H1 (cell line): Measurements from ENCODE around the gene PRAF2. TPM values are rescaled to one million over a fixed set of nuclear protein-coding genes. Genes with fewer than 3 reads are reported as not detected.

ENCODE experiments used
- CTCF ChIA-PET: fragments of 300-600 bp; sonication (Branson Sonifier 250); formaldehyde crosslinking; loops from one replicate; lab custom pipeline; 2021; ENCODE audit not compliant: partially characterized antibody; lab: Charles Lee
- POLR2A ChIA-PET: fragments of 300-600 bp; sonication (Branson Sonifier 250); formaldehyde crosslinking; loops from one replicate; lab custom pipeline; 2021; ENCODE audit warnings: inconsistent platforms; ENCODE audit not compliant: partially characterized antibody; lab: Charles Lee
- DNase-seq, 2 experiments: peaks; one replicate each; pipeline versions ENCODE4 v3.0.0 to v3.0.0-alpha.2; 2010 to 2022; ENCODE audit warnings: low spot score in 2 of 2, low read depth in 1 of 2, mixed read lengths in 1 of 2
- FAIRE-seq: peaks from 2 replicates; lab custom pipeline; 2011; peaks lifted over from hg19 to GRCh38; lab: Jason Lieb, UNC
- H2AFZ ChIP-seq: 2 replicates; pipeline ENCODE4 v1.8.1; 2012; ENCODE audit warnings: low read length, inconsistent platforms
- H2AK5ac ChIP-seq: 2 replicates; pipeline ENCODE4 v1.6.1; 2013; ENCODE audit warnings: low read depth, low read length
- H2BK120ac ChIP-seq: replicated peaks from 2 replicates; pipeline ENCODE3; 2013; ENCODE audit warnings: low read depth, low read length, inconsistent platforms
- H2BK12ac ChIP-seq: 2 replicates; pipeline ENCODE4 v1.6.1; 2013; ENCODE audit warnings: low read depth, low read length
- H2BK15ac ChIP-seq: 2 replicates; pipeline ENCODE4 v1.6.1; 2013; ENCODE audit warnings: low read length
- H2BK20ac ChIP-seq: 2 replicates; pipeline ENCODE4 v1.6.1; 2013; ENCODE audit warnings: low read length
- H2BK5ac ChIP-seq: 2 replicates; pipeline ENCODE4 v1.6.1; 2013; ENCODE audit warnings: low read depth, low read length
- H3K14ac ChIP-seq: 2 replicates; pipeline ENCODE4 v1.6.1; 2013; ENCODE audit warnings: inconsistent platforms; ENCODE audit not compliant: insufficient read length
- H3K18ac ChIP-seq: 2 replicates; pipeline ENCODE4 v1.6.1; 2013; ENCODE audit warnings: low read length; ENCODE audit errors: extremely low read depth
- H3K23ac ChIP-seq: 2 replicates; pipeline ENCODE4 v1.6.1; 2013; ENCODE audit warnings: inconsistent platforms; ENCODE audit not compliant: insufficient read length
- H3K23me2 ChIP-seq: 2 replicates; pipeline ENCODE4 v1.6.1; 2013; ENCODE audit warnings: low read depth, low read length
- H3K27ac ChIP-seq: 2 replicates; pipeline ENCODE4 v1.6.1; 2011; ENCODE audit warnings: low read depth, low read length, inconsistent platforms
- H3K27me3 ChIP-seq, 4 experiments: replicated peaks in 1 of 4; 1 replicate in 1 of 4; 2 replicates in 3 of 4; pipeline versions ENCODE4 v1.6.1 to v1.8.1; 2011 to 2013; ENCODE audit warnings: low read length in 3 of 4, mild to moderate bottlenecking in 3 of 4, inconsistent platforms in 2 of 4, mixed read lengths in 2 of 4, moderate library complexity in 1 of 4; ENCODE audit not compliant: control insufficient read depth in 3 of 4, insufficient read depth in 3 of 4; ENCODE audit errors: extremely low read depth in 1 of 4
- H3K36me3 ChIP-seq, 4 experiments: 2 replicates each; pipeline versions ENCODE4 v1.6.1 to v1.8.1; 2011 to 2013; ENCODE audit warnings: mild to moderate bottlenecking in 4 of 4, low read length in 3 of 4, moderate library complexity in 2 of 4, control low read depth in 1 of 4, inconsistent platforms in 1 of 4; ENCODE audit not compliant: insufficient read depth in 4 of 4, control insufficient read depth in 2 of 4
- H3K4ac ChIP-seq: replicated peaks from 2 replicates; pipeline ENCODE3; 2013; ENCODE audit warnings: low read length, low read depth, mixed read lengths, inconsistent platforms; ENCODE audit not compliant: insufficient read length
- H3K4me1 ChIP-seq, 4 experiments: replicated peaks in 1 of 4; 1 replicate in 1 of 4; 2 replicates in 3 of 4; pipeline versions ENCODE4 v1.6.1 to v1.8.1; 2011 to 2013; ENCODE audit warnings: low read length in 3 of 4, inconsistent platforms in 2 of 4, mixed read lengths in 1 of 4; ENCODE audit not compliant: insufficient read depth in 4 of 4, control insufficient read depth in 3 of 4
- H3K4me2 ChIP-seq, 2 experiments: 2 replicates each; pipeline versions ENCODE4 v1.6.1 to v1.8.1; 2011 to 2013; ENCODE audit warnings: low read depth in 2 of 2, low read length in 2 of 2, control low read depth in 1 of 2, inconsistent platforms in 1 of 2, mild to moderate bottlenecking in 1 of 2; ENCODE audit not compliant: insufficient read depth in 1 of 2
- H3K4me3 ChIP-seq, 4 experiments: fragments of 200-600, 300-600 bp in 1 of 4; sonication (generic), shearing (Covaris generic), sonication (Bioruptor Twin) in 1 of 4; 2 replicates each; pipeline versions ENCODE4 v1.5.1 to v1.8.1; 2011 to 2016; ENCODE audit warnings: low read length in 4 of 4, low read depth in 3 of 4, control low read depth in 2 of 4, inconsistent platforms in 2 of 4, mild to moderate bottlenecking in 2 of 4, mixed read lengths in 1 of 4, moderate library complexity in 1 of 4; ENCODE audit not compliant: insufficient read depth in 2 of 4; ENCODE audit errors: extremely low read depth in 1 of 4
- H3K56ac ChIP-seq: replicated peaks from 2 replicates; pipeline ENCODE3; 2013; ENCODE audit warnings: low read depth, mild to moderate bottlenecking, mixed read lengths, low read length, inconsistent platforms; ENCODE audit not compliant: insufficient read length
- H3K79me1 ChIP-seq: 2 replicates; pipeline ENCODE4 v1.6.1; 2013; ENCODE audit warnings: low read depth, low read length, control low read depth
- H3K79me2 ChIP-seq, 2 experiments: 2 replicates each; pipeline versions ENCODE4 v1.6.1 to v1.8.1; 2012 to 2013; ENCODE audit warnings: low read length in 2 of 2, mild to moderate bottlenecking in 2 of 2, inconsistent platforms in 1 of 2; ENCODE audit not compliant: insufficient read depth in 2 of 2, control insufficient read depth in 1 of 2
- H3K9ac ChIP-seq, 4 experiments: replicated peaks in 1 of 4; 1 replicate in 1 of 4; 2 replicates in 3 of 4; pipeline versions ENCODE4 v1.6.1 to v1.8.1; 2011 to 2013; ENCODE audit warnings: low read depth in 3 of 4, low read length in 3 of 4, control low read depth in 2 of 4, mild to moderate bottlenecking in 2 of 4, moderate library complexity in 2 of 4, inconsistent platforms in 1 of 4; ENCODE audit errors: extremely low read depth in 1 of 4
- H3K9me3 ChIP-seq, 2 experiments: 2 replicates each; pipeline versions ENCODE4 v1.6.1 to v1.8.1; 2012 to 2013; ENCODE audit warnings: mild to moderate bottlenecking in 2 of 2, moderate library complexity in 2 of 2, control low read depth in 1 of 2, inconsistent platforms in 1 of 2, low read depth in 1 of 2, low read length in 1 of 2, mixed read lengths in 1 of 2; ENCODE audit not compliant: insufficient read depth in 2 of 2
- H4K20me1 ChIP-seq, 2 experiments: replicated peaks in 1 of 2; 2 replicates each; pipeline versions ENCODE3 to v1.8.1; 2011 to 2013; ENCODE audit warnings: inconsistent platforms in 2 of 2, low read length in 2 of 2, mild to moderate bottlenecking in 1 of 2; ENCODE audit not compliant: insufficient read depth in 2 of 2, control insufficient read depth in 1 of 2
- H4K5ac ChIP-seq: 2 replicates; pipeline ENCODE4 v1.6.1; 2013; ENCODE audit warnings: low read length, low read depth, mixed read lengths, inconsistent platforms; ENCODE audit not compliant: insufficient read length
- H4K8ac ChIP-seq: 2 replicates; pipeline ENCODE4 v1.8.0; 2013; ENCODE audit warnings: mild to moderate bottlenecking, moderate library complexity, low read length, inconsistent platforms; ENCODE audit not compliant: insufficient read depth; ENCODE audit errors: extremely low read depth
- H4K91ac ChIP-seq: replicated peaks from 2 replicates; pipeline ENCODE3; 2013; ENCODE audit warnings: low read length, mixed read lengths, inconsistent platforms; ENCODE audit not compliant: insufficient read length
- ASH2L ChIP-seq: fragments of 200-600, 300-600 bp; sonication (generic); IDR thresholded peaks from one replicate; pipeline ENCODE4 v1.7.1; 2017; ENCODE audit warnings: low read length
- BCL11A ChIP-seq, 2 experiments: IDR thresholded peaks; one replicate each; pipeline ENCODE4 v1.6.1; 2011; ENCODE audit warnings: low read depth in 2 of 2, low read length in 2 of 2, mild to moderate bottlenecking in 2 of 2
- CBX8 ChIP-seq: fragments of 300-800, 300-1000 bp; sonication (generic); IDR thresholded peaks from 2 replicates; pipeline ENCODE4 v1.7.1; 2016; ENCODE audit warnings: low read depth, low read length, borderline replicate concordance
- CEBPB ChIP-seq: IDR thresholded peaks from 2 replicates; pipeline ENCODE4 v1.6.1; 2012; ENCODE audit warnings: low read depth, low read length
- CTBP2 ChIP-seq: IDR thresholded peaks from 2 replicates; pipeline ENCODE4 v1.7.0; 2011; ENCODE audit warnings: borderline replicate concordance, mild to moderate bottlenecking, moderate library complexity, mixed read lengths, low read length; ENCODE audit not compliant: insufficient read depth, insufficient read length
- EP300 ChIP-seq, 2 experiments: IDR thresholded peaks; 1 replicate in 1 of 2; 2 replicates in 1 of 2; pipeline ENCODE4 v1.6.1; 2011 to 2012; ENCODE audit warnings: low read depth in 2 of 2, low read length in 2 of 2, mild to moderate bottlenecking in 2 of 2, borderline replicate concordance in 1 of 2, inconsistent platforms in 1 of 2, moderate library complexity in 1 of 2
- JUND ChIP-seq: IDR thresholded peaks from 2 replicates; pipeline ENCODE4 v1.6.1; 2011; ENCODE audit warnings: mild to moderate bottlenecking, improper control_type of control experiment, low read length
- KDM1A ChIP-seq: fragments of 200-600, 300-600 bp; sonication (generic); IDR thresholded peaks from 2 replicates; pipeline ENCODE4 v1.7.1; 2016; ENCODE audit warnings: mild to moderate bottlenecking, low read length, borderline replicate concordance
- RBBP5 ChIP-seq: IDR thresholded peaks from 2 replicates; pipeline ENCODE4 v1.7.1; 2012; ENCODE audit warnings: low read depth, mild to moderate bottlenecking, inconsistent platforms, low read length, moderate library complexity, borderline replicate concordance
- SIX5 ChIP-seq: IDR thresholded peaks from 2 replicates; pipeline ENCODE4 v1.6.1; 2011; ENCODE audit warnings: mild to moderate bottlenecking, low read depth, low read length
- WGBS, 2 experiments: shearing (Covaris generic) in 1 of 2; methylation state at CpG; one replicate each; pipeline versions ENCODE4 v1.1.6 to v1.1.7; 2013 to 2015; ENCODE audit warnings: low lambda C conversion rate in 2 of 2, mixed read lengths in 2 of 2, inconsistent platforms in 1 of 2, low coverage in 1 of 2, missing lambda C conversion rate in 1 of 2; ENCODE audit not compliant: insufficient replicate concordance in 2 of 2, insufficient coverage in 1 of 2, insufficient read length in 1 of 2; ENCODE audit errors: extremely low coverage in 1 of 2, missing lambda C conversion rate in 1 of 2; 5-methylcytosine and 5-hydroxymethylcytosine counted together
- polyA plus RNA-seq, 7 experiments: library from polyadenylated mRNA; depleted of rRNA in 3 of 7; stranded (reverse) in 5 of 7; unstranded in 2 of 7; fragments of >200 nt in 5 of 7; fragments of 200-250 nt in 2 of 7; gene quantifications; 1 replicate in 5 of 7; 2 replicates in 1 of 7; 4 replicates in 1 of 7; pipeline versions ENCODE4 v1.2.1 to v1.2.3, GENCODE V29; 2011 to 2013; ENCODE audit warnings: missing spikeins in 2 of 7, mixed read lengths in 2 of 7
- total RNA-seq: library from RNA; stranded (reverse); fragmentation: NEBNext Ultra II Directional; extraction: Animal tissue kit (Norgen Biotek cat#: 25700); gene quantifications from 2 replicates; pipeline ENCODE4 v1.2.1, GENCODE V29; 2021

Gene PRAF2
- total and polyA plus RNA-seq, 2 of the 8 experiments (the other 6 are each of a cell fraction or from before 2014, with no cell fraction given): 11.3 to 15.4 TPM

- Histone ChIP-seq H3K9ac (no peak overlapping the region), H2BK20ac (no peak overlapping the region), H2AFZ (no peak overlapping the region), H3K27me3 (no peaks in the 10 kb centered on the region), H2BK120ac (no peak overlapping the region), H3K23ac (no peak overlapping the region), H3K23me2 (no peaks in the 10 kb centered on the region), H3K56ac (no peak overlapping the region), H3K4me2 (no peak overlapping the region), H3K4ac (no peak overlapping the region), H3K79me1 (no peaks in the 10 kb centered on the region), H2BK5ac (no peak overlapping the region), H2BK15ac (no peak overlapping the region), H3K4me1 (peaks cover 0 to 4% (median 0%) of the 10 kb centered on the region in 4 experiments; a peak in 3 of 7 replicates), H3K79me2 (no peaks in the 10 kb centered on the region; a peak in 1 of 4 replicates), H2BK12ac (no peak overlapping the region), H4K91ac (no peak overlapping the region), H4K5ac (no peak overlapping the region), H4K8ac (no peak overlapping the region), H3K27ac (no peak overlapping the region), H3K9me3 (no peaks in the 10 kb centered on the region), H3K18ac (no peak overlapping the region), H2AK5ac (no peak overlapping the region), H4K20me1 (peaks cover 0 to 1% of the 10 kb centered on the region in 2 experiments), H3K14ac (no peak overlapping the region), H3K36me3 (peaks cover 0 to 12% (median 3%) of the 10 kb centered on the region in 4 experiments; a peak in 2 of 8 replicates), H3K4me3 (no peak overlapping the region)
- TF ChIP-seq JUND (no peak), RBBP5 (no peak), BCL11A (IDR thresholded peaks at IDR 0.05; ENCODE audit: low read depth in 2 of 2, low read length in 2 of 2) (no peak), CBX8 (no peak), KDM1A (no peak), ASH2L (no peak), CEBPB (no peak), SIX5 (no peak), CTBP2 (no peak), EP300 (IDR thresholded peaks at IDR 0.05; ENCODE audit: borderline replicate concordance in 1 of 2, low read depth in 2 of 2, low read length in 2 of 2) (no peak)
- FAIRE-seq (no peak), DNase-seq (no peak)
- CTCF ChIA-PET: interaction anchor here (0.7 to 0.8 kb wide), 2 partner anchors 25 to 33 kb away, joined by 3 read pairs; no protein-coding TSS in a partner anchor
- WGBS, 2 experiments: 80% methylated on average over 1 of the region's 3 CpGs; no CpG with 5 or more reads in 1 of the 2 experiments
- POLR2A ChIA-PET: interaction anchor here (1.5 to 2.0 kb wide), 2 partner anchors 10 to 12 kb away, joined by 5 to 6 read pairs; no protein-coding TSS in a partner anchor
Observed at GRCh38 chrX:49060914-49061313, 12.9 kb downstream of the PRAF2 start.
